Stimulated activated CD4-positive, alpha-beta T cell treated with anti-CD3 and anti-CD28 coated beads, Interleukin-4, amount 100 ng/mL, for 4 hours (primary cell): Measurements from ENCODE around the gene TULP1.
"Not testable (repeated sequence)": the region's sequence is repeated elsewhere in the genome, so short reads cannot be mapped to it uniquely, and the experiment has no call there.

ENCODE experiments used
- DNase-seq, 2 experiments: peaks; one replicate each; pipeline ENCODE4 v3.0.0-alpha.2; 2020

The TULP1 gene

GRCh38 chr6:35512740-35513139 is at the start of gene TULP1:
Gene TULP1, minus strand, starts transcription at chr6:35512896. Its CDS starts 38 bp downstream, at chr6:35512858.
- no peak for DNase-seq

GRCh38 chr6:35562060-35562459 is 49.4 kb upstream of the TULP1 start:
- no peak for DNase-seq

GRCh38 chr6:35561113-35561512 is 48.4 kb upstream of the TULP1 start:
- no peak for DNase-seq

GRCh38 chr6:35558571-35558970 is 45.9 kb upstream of the TULP1 start:
- no peak for DNase-seq

GRCh38 chr6:35557239-35557638 is 44.5 kb upstream of the TULP1 start:
- no peak for DNase-seq

- DNase-seq: no peak
These were observed 42.1 kb upstream of the TULP1 start for GRCh38 chr6:35554811-35555210.

- no peak for DNase-seq
These were observed 40.6 kb upstream of the TULP1 start for GRCh38 chr6:35553315-35553714.

- DNase-seq: peak; percentile 43 to 50
These were observed 39.7 kb upstream of the TULP1 start for GRCh38 chr6:35552285-35552917.

- DNase-seq: no peak
These were observed 37.7 kb upstream of the TULP1 start for GRCh38 chr6:35550437-35550836.

- DNase-seq: no peak
These were observed 35.0 kb upstream of the TULP1 start for GRCh38 chr6:35547676-35548075.

GRCh38 chr6:35544769-35545361 is 32.2 kb upstream of the TULP1 start:
- no peak for DNase-seq

GRCh38 chr6:35543459-35544193 is 30.9 kb upstream of the TULP1 start:
- no peak for DNase-seq

GRCh38 chr6:35541836-35542235 is 29.1 kb upstream of the TULP1 start:
- DNase-seq: no peak

GRCh38 chr6:35539223-35539622 is 26.5 kb upstream of the TULP1 start:
- no peak for DNase-seq

- not testable (repeated sequence) for DNase-seq
These were observed 23.2 kb upstream of the TULP1 start for GRCh38 chr6:35535847-35536246.

GRCh38 chr6:35534407-35535170 is 21.9 kb upstream of the TULP1 start:
- no peak for DNase-seq

GRCh38 chr6:35533981-35534380 is 21.3 kb upstream of the TULP1 start:
- DNase-seq: no peak

GRCh38 chr6:35532126-35532525 is 19.4 kb upstream of the TULP1 start:
- DNase-seq: no peak

- DNase-seq: no peak
These were observed 11.8 kb upstream of the TULP1 start for GRCh38 chr6:35524380-35525020.

GRCh38 chr6:35522660-35523658 is 10.3 kb upstream of the TULP1 start:
- DNase-seq: peak; percentile 66 to 75

GRCh38 chr6:35522151-35522550 is 9.5 kb upstream of the TULP1 start:
- DNase-seq: no peak

GRCh38 chr6:35521235-35521634 is 8.5 kb upstream of the TULP1 start:
- DNase-seq: no peak
